ENCODE data around the gene PITPNM3.

Gene PITPNM3

GRCh38 chr17:6498901-6499540 is 57.3 kb downstream of the PITPNM3 start:
- Histone ChIP-seq H3K27ac (ENCODE audit: low read depth, low read length) (no peak overlapping the region), H3K27me3 (ENCODE audit: insufficient read depth, low read length) (peaks cover 8% of the 10 kb centered on the region), H3K4me3 (ENCODE audit: low read depth, low read length) (no peak overlapping the region)

DNA sequence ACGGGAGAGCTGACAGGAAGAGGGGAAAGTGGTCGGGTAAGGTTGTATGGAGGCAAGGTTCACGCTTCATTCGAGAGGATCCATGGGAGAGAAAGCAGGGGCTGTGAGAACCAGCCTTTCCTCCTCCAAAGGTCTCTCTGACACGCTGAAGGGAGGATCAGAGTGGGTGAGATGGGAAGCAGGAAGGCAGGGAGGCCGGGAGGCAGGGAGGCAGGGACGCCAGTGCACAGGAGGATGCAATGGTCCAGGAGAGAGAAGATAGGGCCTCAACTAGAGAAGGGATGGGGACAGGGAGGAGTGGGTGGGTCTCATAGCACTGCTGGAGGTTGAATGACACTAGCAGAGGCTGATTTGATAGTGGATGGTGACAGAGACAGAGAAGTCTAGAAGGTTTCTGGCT is 58.0 kb downstream of the PITPNM3 start:
- H3K36me3 ChIP-seq (ENCODE audit: insufficient read depth, low read length), result no peaks in the 10 kb centered on the region
- no peak overlapping the region for H2AFZ ChIP-seq (ENCODE audit: low read length, unreplicated experiment)
- no peaks in the 10 kb centered on the region for H3K79me2 ChIP-seq (ENCODE audit: control insufficient read depth, insufficient read depth, low read length, unreplicated experiment)
- no peak overlapping the region for H3K4me3 ChIP-seq (ENCODE audit: low read depth, low read length)
- no peaks in the 10 kb centered on the region for H3K4me1 ChIP-seq (ENCODE audit: control insufficient read depth, insufficient read depth, low read length, unreplicated experiment)
- H3K27me3 ChIP-seq (ENCODE audit: insufficient read depth, low read length), result peaks cover 8% of the 10 kb centered on the region
- H3K27ac ChIP-seq (ENCODE audit: low read depth, low read length), result no peak overlapping the region

More at GRCh38 chr17:6498901-6499540, 57.3 kb downstream of the PITPNM3 start:
- no peaks in the 10 kb centered on the region for H3K4me1 ChIP-seq (ENCODE audit: control insufficient read depth, insufficient read depth, low read length, unreplicated experiment)
- no peak overlapping the region for H2AFZ ChIP-seq (ENCODE audit: low read length, unreplicated experiment)
- H3K36me3 ChIP-seq (ENCODE audit: insufficient read depth, low read length), result no peaks in the 10 kb centered on the region
- H3K79me2 ChIP-seq (ENCODE audit: control insufficient read depth, insufficient read depth, low read length, unreplicated experiment), result no peaks in the 10 kb centered on the region

DNA sequence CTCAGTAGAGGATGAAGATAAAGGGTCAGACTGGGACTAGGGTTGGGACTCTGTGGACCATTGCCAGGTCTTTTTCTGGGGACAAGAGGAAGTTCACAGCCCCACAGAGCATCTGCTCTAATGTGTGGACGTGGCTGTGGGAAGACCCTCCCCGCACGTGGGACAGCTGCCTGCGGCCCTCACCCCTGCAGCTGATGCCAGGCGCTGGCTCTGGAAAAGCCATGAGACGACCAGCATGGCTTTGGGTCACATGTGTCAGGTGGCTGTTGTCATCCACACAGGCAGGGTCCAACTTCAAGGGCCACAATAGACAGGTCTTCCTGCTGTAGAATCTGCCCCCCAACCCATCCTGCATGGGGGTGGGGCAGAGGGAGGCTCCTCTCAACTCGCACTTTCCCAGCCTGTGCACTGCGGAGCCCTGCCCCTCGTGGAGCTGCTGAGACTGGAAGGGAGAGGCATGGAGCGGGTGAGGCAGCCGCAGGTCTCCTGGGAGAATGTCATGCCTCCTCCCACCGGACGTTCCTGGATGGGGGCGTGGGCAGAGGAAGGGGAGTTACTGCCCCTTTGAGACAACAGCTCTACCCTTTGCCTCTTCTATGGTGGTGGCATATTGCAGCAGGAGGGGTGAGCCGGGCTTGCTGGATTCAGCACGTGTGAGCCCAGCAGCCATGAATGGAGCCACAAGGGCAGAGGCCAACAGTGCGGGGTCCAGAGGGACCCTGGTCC is 58.7 kb downstream of the PITPNM3 start:
- Histone ChIP-seq H3K27me3 (ENCODE audit: insufficient read depth, low read length) (peaks cover 8% of the 10 kb centered on the region), H3K4me3 (ENCODE audit: low read depth, low read length) (no peak overlapping the region), H3K27ac (ENCODE audit: low read depth, low read length) (no peak overlapping the region), H2AFZ (ENCODE audit: low read length, unreplicated experiment) (no peak overlapping the region), H3K36me3 (ENCODE audit: insufficient read depth, low read length) (no peaks in the 10 kb centered on the region), H3K4me1 (ENCODE audit: control insufficient read depth, insufficient read depth, low read length, unreplicated experiment) (no peaks in the 10 kb centered on the region), H3K79me2 (ENCODE audit: control insufficient read depth, insufficient read depth, low read length, unreplicated experiment) (no peaks in the 10 kb centered on the region)

DNA sequence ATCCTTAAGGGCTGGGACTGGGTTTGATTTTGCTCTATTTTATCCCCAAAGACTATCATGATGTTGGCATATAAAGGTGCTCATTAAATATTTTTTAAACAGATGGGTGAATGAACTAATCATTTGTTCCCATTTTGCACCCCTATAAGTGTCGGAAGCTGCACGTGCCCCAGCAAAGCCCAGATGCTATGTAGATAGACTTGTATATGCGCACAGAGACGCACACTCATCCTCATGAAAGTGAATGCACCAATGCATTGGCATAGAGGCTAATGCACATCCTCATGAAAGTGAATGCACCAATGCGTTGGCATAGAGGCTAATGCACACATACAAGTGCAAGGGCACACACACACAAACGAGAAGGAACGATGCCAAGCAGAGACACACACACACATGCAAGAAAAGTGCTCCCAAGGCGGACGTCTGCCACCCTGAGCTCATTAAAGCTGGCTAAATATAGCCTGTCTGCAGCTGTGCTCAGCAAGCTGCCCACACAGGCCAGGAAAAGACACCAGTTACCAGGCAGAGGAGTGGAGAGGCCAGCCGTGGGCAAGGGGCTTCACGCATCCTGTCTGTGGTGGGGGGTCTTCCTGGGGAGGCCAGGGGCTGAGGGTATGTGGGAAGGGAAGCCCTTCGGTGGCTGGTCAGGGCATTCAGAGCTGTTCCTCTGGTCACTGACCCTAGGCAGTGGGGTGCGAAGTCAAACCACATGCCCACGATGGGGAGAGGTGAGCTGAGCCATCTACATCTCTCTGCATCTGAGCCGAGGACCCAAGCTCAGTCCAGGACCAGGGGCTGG is 59.5 kb downstream of the PITPNM3 start:
- H3K36me3 ChIP-seq (ENCODE audit: insufficient read depth, low read length), result no peaks in the 10 kb centered on the region
- H3K27me3 ChIP-seq (ENCODE audit: insufficient read depth, low read length), result peaks cover 8% of the 10 kb centered on the region
- H3K4me3 ChIP-seq (ENCODE audit: low read depth, low read length), result no peak overlapping the region
- no peak overlapping the region for H3K27ac ChIP-seq (ENCODE audit: low read depth, low read length)
- H2AFZ ChIP-seq (ENCODE audit: low read length, unreplicated experiment), result no peak overlapping the region
- H3K79me2 ChIP-seq (ENCODE audit: control insufficient read depth, insufficient read depth, low read length, unreplicated experiment), result no peaks in the 10 kb centered on the region
- H3K4me1 ChIP-seq (ENCODE audit: control insufficient read depth, insufficient read depth, low read length, unreplicated experiment), result no peaks in the 10 kb centered on the region

GRCh38 chr17:6496116-6496481 is 60.3 kb downstream of the PITPNM3 start:
- no peaks in the 10 kb centered on the region for H3K4me1 ChIP-seq (ENCODE audit: control insufficient read depth, insufficient read depth, low read length, unreplicated experiment)
- no peak overlapping the region for H2AFZ ChIP-seq (ENCODE audit: low read length, unreplicated experiment)
- no peak overlapping the region for H3K27ac ChIP-seq (ENCODE audit: low read depth, low read length)
- no peak overlapping the region for H3K4me3 ChIP-seq (ENCODE audit: low read depth, low read length)
- peaks cover 8% of the 10 kb centered on the region for H3K27me3 ChIP-seq (ENCODE audit: insufficient read depth, low read length)
- H3K36me3 ChIP-seq (ENCODE audit: insufficient read depth, low read length), result no peaks in the 10 kb centered on the region
- no peaks in the 10 kb centered on the region for H3K79me2 ChIP-seq (ENCODE audit: control insufficient read depth, insufficient read depth, low read length, unreplicated experiment)

- no peak overlapping the region for H3K27ac ChIP-seq (ENCODE audit: low read depth, low read length)
- no peaks in the 10 kb centered on the region for H3K4me1 ChIP-seq (ENCODE audit: control insufficient read depth, insufficient read depth, low read length, unreplicated experiment)
- no peak overlapping the region for H3K4me3 ChIP-seq (ENCODE audit: low read depth, low read length)
- H3K36me3 ChIP-seq (ENCODE audit: insufficient read depth, low read length), result no peaks in the 10 kb centered on the region
- peaks cover 8% of the 10 kb centered on the region for H3K27me3 ChIP-seq (ENCODE audit: insufficient read depth, low read length)
- no peaks in the 10 kb centered on the region for H3K79me2 ChIP-seq (ENCODE audit: control insufficient read depth, insufficient read depth, low read length, unreplicated experiment)
- H2AFZ ChIP-seq (ENCODE audit: low read length, unreplicated experiment), result no peak overlapping the region
These were observed 60.8 kb downstream of the PITPNM3 start for GRCh38 chr17:6495450-6496115.

GRCh38 chr17:6494239-6494941 is 62.0 kb downstream of the PITPNM3 start:
- no peaks in the 10 kb centered on the region for H3K79me2 ChIP-seq (ENCODE audit: control insufficient read depth, insufficient read depth, low read length, unreplicated experiment)
- H3K4me3 ChIP-seq (ENCODE audit: low read depth, low read length), result no peak overlapping the region
- no peaks in the 10 kb centered on the region for H3K36me3 ChIP-seq (ENCODE audit: insufficient read depth, low read length)
- H3K27me3 ChIP-seq (ENCODE audit: insufficient read depth, low read length), result peaks cover 8% of the 10 kb centered on the region
- H2AFZ ChIP-seq (ENCODE audit: low read length, unreplicated experiment), result no peak overlapping the region
- no peak overlapping the region for H3K27ac ChIP-seq (ENCODE audit: low read depth, low read length)
- H3K4me1 ChIP-seq (ENCODE audit: control insufficient read depth, insufficient read depth, low read length, unreplicated experiment), result no peaks in the 10 kb centered on the region

- Histone ChIP-seq H3K4me1 (ENCODE audit: control insufficient read depth, insufficient read depth, low read length, unreplicated experiment) (peaks cover 3% of the 10 kb centered on the region), H3K27ac (ENCODE audit: low read depth, low read length) (no peak overlapping the region), H2AFZ (ENCODE audit: low read length, unreplicated experiment) (no peak overlapping the region), H3K27me3 (ENCODE audit: insufficient read depth, low read length) (peaks cover 8% of the 10 kb centered on the region), H3K79me2 (ENCODE audit: control insufficient read depth, insufficient read depth, low read length, unreplicated experiment) (no peaks in the 10 kb centered on the region), H3K4me3 (ENCODE audit: low read depth, low read length) (no peak overlapping the region), H3K36me3 (ENCODE audit: insufficient read depth, low read length) (no peaks in the 10 kb centered on the region)
These were observed 63.3 kb downstream of the PITPNM3 start for GRCh38 chr17:6492892-6493674.

DNA sequence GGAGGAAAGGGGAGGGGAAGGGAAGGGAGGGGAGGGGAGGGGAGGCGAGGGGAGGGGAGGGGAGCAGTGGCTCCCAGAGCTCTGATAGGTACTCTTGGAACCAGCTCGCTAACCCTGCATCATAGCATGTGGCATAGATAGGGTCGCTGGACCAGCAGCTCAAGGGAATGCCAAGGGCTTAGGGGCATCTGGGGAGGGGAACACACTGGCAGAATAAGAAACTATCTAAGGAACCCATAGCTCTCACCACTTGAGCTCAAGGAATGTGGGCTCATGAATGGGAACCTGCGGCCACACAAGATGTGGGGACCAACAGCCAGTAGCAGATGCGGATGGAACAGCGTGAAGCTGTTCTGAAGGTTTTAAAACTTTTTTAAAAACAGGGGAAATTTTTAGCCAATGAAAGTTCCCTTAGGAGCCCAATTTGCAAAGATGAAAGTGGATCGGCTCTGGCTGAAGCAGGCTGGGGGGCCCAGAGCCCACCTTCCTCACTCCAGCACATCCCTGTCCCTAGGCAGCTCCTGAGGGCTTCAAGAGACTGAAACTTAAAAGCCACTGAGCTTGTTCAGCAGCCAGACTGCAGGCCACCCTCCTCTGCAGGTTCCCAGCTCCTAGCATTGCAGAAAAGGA is 65.2 kb downstream of the PITPNM3 start:
- no peak overlapping the region for H2AFZ ChIP-seq (ENCODE audit: low read length, unreplicated experiment)

More for the DNA sequence above, 65.2 kb downstream of the PITPNM3 start:
- no peak overlapping the region for H3K4me3 ChIP-seq (ENCODE audit: low read depth, low read length)
- no peaks in the 10 kb centered on the region for H3K36me3 ChIP-seq (ENCODE audit: insufficient read depth, low read length)
- H3K27ac ChIP-seq (ENCODE audit: low read depth, low read length), result no peak overlapping the region
- H3K27me3 ChIP-seq (ENCODE audit: insufficient read depth, low read length), result peaks cover 8% of the 10 kb centered on the region
- peaks cover 13% of the 10 kb centered on the region for H3K4me1 ChIP-seq (ENCODE audit: control insufficient read depth, insufficient read depth, low read length, unreplicated experiment)
- H3K79me2 ChIP-seq (ENCODE audit: control insufficient read depth, insufficient read depth, low read length, unreplicated experiment), result no peaks in the 10 kb centered on the region
